ENCODE data around the gene SLC9B1. TPM values are rescaled to one million over a fixed set of nuclear protein-coding genes. Genes with fewer than 3 reads are reported as not detected.

Gene SLC9B1, protein sequence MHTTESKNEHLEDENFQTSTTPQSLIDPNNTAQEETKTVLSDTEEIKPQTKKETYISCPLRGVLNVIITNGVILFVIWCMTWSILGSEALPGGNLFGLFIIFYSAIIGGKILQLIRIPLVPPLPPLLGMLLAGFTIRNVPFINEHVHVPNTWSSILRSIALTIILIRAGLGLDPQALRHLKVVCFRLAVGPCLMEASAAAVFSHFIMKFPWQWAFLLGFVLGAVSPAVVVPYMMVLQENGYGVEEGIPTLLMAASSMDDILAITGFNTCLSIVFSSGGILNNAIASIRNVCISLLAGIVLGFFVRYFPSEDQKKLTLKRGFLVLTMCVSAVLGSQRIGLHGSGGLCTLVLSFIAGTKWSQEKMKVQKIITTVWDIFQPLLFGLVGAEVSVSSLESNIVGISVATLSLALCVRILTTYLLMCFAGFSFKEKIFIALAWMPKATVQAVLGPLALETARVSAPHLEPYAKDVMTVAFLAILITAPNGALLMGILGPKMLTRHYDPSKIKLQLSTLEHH
- total RNA-seq (2014; rRNA removed; shearing (Covaris generic)): 0.12 and 0.26 TPM in 2 replicates
- polyA plus RNA-seq (2014; cell fraction: nucleus; rRNA removed): 1.5 TPM in 1 of 2 replicates, not detected in the other

DNA sequence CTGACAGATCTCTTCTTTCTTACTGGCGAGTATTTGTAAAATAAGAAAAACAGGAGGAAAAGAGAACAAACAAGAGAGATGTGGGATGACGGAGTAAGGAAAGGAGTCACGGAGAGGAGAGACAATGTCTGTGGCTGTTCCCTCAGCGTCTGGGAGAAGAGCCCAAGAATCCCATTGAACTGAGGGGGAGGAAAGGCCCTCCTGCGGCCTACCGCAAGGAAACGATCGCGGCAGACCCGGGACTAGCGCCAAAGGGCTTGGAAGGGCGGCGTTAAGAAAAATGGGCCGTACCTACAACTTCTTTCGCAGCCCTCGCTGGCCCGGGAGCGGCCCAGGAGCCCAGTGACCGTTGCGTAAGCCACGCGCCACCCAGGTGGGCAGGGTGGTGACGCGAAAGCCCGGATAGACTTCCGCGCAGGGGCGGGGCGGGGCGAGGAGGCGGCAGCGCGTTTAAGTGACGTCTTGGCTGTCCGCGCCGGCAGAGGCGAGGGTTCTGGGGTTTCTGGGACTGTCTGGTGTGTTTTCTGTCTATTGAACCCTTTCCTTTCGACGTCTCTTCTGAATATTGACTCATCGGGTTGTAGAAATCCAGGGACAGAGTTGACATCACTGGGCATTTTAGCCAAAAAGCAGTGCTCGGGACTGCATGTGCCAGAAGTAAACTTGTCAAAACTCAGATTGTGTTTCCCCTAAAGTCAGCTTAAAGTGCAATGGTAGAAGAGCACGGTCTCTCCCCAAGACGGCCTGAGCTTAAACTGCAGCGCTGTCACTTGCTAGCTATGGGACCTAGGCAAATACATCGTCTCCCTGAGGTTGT lies at the start of gene SLC9B1:
SLC9B1 (minus strand) TSS at position 398 of the 817 bp plus-strand sequence. CDS start 27,994 bp downstream, outside the sequence.
- DNase-seq (ENCODE audit: extremely low read depth, low read depth): peak; percentile 90

DNA sequence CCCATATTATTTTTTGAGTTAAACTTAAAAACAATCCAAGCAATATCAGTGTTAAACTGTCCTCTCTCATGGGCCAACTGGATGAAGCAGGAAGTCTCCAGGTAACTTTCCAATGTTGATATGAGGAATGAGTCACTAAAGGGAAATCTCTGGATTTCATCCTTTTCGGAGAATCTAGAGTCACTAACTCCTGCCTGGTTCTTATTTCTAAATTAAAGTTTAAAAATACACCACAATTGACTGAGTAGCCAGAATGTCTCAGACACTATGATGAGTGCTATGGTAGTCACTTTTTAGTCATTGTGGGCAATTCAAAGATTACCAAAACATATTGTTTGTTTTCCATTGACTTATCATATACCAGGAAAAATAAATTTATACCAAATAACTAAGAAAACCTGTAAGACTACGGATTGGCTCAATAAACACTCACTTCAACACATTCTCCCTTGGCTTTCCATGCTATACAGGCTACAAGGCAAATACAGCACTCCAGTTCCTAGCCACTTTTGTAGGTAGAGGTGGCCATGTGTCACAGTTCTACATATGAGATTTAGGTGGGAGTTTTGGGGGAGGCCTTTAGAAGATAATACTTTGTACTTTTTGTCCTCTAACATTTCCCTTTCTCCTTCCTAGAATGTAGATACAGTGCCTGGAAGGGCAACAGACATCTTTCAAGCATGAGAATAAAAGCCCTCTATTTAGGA lies 48.5 kb upstream of the SLC9B1 start:
- DNase-seq (ENCODE audit: extremely low read depth, low read depth): no peak

DNA sequence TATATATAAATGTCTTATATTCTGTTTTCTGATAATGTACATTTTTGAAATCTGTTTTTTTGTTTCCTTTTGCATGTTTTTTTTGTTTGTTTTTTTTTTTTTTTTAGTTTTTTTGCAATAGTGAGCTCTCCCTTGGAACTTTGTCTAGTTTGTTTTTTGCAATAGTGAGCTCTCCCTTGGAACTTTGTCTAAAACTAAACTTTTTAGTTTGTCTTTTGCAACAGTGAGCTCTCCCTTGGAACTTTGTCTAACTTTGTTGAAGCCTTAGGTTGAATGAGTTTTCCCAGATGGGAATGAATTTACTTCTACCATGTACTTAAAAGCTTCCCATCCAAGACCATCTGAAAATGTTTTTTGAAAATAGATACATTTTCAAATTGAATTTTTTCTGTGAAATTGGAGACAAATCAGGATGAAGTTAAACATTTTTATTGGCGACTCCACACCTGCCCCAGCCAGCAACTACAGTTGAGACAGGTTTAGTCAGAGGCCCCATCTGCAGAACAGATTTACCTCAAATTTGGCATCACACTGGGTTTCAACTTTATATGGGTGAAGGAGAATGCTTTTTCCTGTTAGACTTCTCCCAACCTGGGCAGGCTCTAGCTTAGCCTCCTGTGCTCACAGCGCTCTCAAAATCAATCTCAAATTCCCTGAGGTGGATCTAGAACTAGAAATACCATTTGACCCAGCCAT lies 41.1 kb upstream of the SLC9B1 start:
- no peak for DNase-seq (ENCODE audit: extremely low read depth, low read depth)

DNA sequence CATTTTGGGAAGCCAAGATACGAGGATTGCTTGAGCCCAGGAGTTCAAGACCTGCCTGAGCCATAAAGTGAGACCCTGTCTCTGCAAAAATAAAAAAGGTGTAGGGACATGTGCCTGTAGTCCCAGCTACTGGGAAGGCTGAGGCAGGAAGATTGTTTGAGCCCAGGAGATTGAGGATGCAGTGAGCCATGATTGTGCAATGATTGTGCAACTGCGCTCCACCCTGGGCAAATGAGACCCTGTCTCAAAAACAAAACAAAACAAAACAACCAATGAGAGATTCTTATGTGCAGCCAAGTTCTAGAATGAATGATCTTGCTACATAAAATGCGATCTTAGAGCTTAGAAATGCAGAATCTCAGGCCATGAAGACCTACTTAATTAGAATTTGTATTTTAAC lies 34.5 kb upstream of the SLC9B1 start:
- no peak for DNase-seq (ENCODE audit: extremely low read depth, low read depth)

DNA sequence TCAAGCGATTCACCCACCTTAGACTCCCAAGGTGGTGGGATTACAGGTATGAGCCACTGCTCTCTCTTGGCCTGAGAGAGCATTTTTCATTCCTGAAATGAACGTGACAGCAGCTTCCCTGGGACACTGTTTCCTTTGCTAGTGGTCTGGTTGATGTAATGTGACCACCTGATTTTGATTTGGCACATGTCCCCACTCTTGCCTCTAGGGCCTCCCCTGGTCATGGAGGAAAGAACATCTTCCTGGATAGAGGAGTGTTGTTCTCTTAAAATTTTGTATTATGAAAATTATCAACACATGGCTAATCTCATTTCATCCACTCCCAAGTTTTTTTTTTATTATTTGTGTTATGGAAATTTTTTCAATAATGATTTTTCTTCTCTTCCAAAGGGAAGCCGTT lies 33.3 kb upstream of the SLC9B1 start:
- DNase-seq (ENCODE audit: extremely low read depth, low read depth): no peak

DNA sequence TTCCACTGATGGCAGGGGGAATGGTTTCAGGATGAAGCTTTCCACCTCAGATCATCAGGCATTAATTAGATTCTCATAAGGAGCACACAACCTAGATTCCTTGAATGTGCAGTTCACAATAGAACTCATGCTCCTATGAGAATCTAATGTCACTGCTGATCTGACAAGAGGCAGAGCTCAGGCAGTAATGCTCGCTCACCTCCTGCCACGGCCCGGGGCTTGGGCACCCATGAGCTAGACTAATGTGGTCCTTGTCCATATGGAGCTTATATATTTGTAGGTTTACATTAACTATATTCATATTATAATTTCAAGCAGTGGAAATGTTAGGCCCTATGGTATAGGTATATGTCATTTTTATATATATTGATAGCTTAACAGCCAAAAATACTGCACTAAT lies 32.6 kb upstream of the SLC9B1 start:
- no peak for DNase-seq (ENCODE audit: extremely low read depth, low read depth)

DNA sequence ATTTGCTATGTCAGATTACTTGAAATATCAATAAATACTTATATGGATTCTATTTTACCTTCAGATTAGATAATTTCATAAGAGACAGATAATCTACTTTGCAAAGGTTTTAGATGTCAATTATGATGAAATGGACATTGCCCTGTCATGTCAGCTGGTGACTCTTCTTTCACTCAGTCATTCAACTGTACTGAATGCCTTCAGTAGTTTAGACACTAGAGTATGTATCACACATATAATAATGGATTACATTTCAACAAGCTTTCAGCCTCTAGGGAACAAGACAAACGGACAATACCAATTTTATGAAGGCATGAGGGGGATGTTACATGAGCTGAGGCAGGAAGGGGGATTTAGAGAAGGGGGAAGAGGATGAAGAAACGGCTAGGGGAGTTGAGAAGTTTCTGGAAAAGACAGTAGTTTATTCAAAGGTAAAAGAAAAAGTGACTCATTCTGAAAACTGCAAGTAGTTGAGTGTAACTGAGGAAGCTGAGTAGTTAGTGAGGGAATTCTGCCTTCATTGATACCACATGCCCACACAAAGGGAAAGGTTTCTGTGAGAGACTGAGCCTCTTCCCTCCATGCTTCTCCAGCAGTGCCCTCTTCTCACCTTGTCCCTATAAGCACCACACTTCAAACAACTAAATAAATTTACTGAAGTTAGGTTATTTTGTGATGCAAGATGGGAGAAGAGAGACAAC lies 31.4 kb upstream of the SLC9B1 start:
- DNase-seq (ENCODE audit: extremely low read depth, low read depth): no peak

DNA sequence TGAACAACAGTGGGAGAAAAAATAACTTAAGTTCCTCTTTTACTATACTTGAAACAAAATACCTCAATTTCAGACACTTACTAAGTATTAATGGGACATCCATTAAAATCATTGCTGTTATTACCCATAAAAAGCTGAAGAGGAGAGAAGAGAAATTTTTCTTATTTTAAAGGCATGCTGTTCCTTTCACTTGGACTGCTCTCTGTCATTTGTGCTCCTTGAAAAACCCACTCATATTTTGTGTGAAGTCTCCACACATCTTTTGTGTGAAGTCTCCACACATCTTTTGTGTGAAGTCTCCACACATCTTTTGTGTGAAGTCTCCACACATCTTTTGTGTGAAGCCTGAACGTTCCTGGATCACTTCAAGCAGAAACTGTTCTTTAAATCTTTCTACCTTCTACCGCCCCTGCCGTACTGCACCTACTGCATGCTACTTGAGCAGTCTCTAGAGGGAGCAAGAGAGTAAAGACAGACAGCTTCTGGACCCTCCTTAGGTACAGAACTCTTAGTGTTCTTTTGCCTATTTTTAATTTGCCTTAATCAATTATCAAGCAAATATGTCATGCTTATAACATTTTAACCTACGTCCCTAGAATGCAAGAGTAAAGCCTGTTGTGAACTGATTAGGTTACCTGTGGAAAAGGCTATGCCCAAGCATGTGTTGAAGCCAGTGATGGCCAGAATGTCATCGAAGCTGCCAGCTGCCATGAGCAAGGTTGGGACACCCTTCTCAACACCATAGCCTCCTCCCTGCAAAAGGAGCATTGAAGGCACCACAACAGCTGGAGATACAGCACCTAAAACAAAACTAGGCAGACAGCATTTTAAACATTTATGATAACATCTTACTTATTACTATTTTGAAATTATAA lies 27.1 kb upstream of the SLC9B1 start:
- DNase-seq (ENCODE audit: extremely low read depth, low read depth): peak; percentile 30

DNA sequence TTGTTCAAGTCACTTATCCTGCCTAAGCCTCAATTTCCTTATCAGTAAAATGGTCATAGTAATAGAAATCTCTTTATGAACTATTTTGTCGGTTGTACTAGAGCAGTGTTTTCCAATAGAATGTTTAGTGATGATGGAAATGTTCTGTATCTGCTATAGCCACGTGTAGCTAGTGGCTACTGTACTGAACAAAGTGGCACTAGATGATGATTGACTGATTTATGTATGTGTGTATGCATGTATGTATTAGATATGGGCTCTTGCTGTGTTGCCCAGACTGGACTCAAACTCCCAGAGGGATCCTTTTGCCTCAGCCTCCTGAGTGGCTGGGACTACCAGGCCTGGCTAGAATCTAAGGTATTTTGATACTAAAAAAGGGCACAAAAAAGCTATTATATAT lies 24.7 kb upstream of the SLC9B1 start:
- DNase-seq (ENCODE audit: extremely low read depth, low read depth): no peak

DNA sequence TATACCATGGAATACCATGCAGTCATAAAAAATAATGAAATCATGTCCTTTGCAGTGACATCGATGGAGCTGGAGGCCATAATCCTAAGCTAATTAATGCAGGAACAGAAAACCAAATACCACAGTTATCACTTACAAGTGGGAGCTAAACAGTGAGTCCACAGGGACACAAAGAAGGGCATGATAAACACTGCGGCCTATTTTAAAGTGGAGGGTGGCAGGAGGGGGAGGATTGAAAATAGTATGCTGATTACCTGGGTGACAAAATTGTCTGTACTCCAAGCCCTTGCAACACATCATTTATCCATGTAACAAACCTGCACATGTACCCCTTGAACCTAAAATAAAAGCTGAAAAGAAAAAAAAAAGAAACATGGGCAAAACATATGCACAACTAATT lies 16.7 kb upstream of the SLC9B1 start:
- DNase-seq (ENCODE audit: extremely low read depth, low read depth): no peak

DNA sequence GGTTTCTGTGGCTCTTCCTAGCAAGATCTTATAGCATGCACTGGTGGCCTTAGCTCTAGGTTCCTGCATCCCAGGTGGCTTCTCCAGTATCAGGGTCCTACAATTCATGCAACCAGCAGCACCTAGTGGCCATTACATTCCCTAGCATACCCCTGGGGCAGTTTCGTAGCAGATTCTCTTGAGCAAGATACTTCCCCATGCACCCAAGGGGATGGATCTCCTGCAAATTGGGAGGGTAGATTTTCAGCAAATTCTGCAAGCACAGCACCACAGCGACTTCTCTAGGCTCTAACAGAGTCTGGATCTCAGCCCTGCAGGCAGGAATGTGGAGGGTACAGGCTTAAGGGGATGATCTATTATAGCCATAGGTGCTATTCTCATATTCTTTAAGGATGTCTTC lies 13.1 kb upstream of the SLC9B1 start:
- DNase-seq (ENCODE audit: extremely low read depth, low read depth): no peak

DNA sequence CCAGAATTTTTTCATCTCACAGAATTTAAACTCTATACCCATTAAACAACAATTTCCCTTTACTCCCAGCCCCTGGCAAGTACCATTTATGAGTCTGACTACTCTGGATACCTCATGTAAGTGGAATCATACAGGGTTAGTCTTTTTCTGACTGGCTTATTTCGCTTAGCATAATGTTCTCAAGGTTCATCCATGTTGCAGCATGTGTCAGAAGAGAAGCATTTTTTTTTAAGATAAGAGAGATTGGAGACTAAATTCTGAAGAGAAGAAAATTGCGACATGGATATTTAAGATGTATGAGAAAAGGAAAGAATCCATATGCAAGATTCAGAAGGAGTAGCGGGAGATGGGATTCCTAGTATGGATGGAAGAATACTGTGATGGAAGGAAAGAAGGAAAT lies 11.3 kb upstream of the SLC9B1 start:
- DNase-seq (ENCODE audit: extremely low read depth, low read depth): no peak

DNA sequence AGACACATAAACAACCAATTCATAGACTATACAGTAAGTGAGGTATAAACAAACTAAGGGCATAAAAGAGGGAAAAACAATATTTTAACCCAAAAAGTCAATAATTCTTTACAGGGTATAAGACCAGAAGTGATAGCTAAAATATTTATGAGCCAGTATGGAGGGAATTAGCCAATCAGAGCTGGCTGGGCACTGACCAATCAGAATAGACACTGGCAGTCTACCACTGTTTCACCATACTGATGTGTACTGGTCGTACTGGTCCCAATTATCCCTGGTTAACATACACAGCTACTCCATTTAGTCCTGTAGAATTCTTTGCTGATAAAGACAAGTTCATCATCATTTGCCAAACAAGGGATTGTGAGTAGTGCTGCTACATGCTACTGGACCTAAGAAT lies 9.8 kb upstream of the SLC9B1 start:
- no peak for DNase-seq (ENCODE audit: extremely low read depth, low read depth)

DNA sequence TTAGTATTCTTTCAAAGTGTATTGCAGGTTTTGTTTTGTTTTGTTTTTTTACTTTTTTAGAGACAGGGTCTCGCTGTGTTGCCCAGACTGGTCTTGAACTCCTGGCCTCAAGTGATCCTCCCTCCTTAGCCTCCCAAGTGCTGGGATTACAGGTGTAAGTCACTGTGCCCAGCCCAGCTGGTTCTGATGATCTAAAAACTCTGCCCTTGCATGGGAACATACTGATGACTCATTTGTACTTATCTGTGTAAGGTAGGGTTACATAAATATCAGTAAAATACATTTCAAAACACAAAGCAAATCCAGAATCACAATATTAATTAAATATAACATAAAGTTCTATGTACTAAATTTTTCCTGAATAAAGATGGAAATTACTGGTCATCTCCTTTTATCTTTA lies 7.4 kb upstream of the SLC9B1 start:
- no peak for DNase-seq (ENCODE audit: extremely low read depth, low read depth)

DNA sequence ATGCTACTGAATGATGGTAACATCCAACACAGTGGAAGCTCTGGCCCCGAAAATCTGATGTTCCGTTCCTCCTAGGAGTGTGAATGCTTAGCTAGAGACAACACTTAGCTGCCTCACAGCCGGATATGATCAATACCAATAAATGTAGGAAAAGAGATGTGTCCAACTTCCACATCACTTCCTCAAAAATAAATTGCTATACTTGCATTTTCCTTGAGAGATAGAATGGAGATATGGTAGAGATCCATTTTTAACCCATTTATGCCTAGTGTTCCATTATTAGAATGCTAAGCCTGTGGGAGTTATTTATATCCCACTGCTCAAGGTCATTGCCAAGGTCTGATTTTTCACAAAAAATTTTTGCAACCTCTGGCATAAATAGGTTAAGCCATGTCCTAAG lies 5.5 kb upstream of the SLC9B1 start:
- no peak for DNase-seq (ENCODE audit: extremely low read depth, low read depth)

DNA sequence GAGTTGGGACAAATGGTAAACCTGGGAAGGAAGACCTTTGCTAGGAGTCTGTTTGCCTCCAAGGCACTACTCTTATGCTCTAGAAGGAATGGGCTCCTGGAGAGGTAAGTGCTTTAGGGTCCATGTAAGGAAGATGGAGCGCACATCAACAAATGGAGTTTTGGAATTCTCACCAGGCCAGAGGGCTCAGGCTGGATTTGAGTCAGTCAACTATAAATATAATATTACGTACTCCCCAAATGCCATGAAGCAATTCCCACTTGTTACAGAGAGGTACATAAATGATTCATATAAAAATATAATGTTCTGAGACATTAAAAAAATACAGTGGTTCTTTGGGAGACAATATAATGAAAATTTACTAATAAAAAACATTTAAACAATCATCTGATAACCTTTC lies 1.6 kb upstream of the SLC9B1 start:
- no peak for DNase-seq (ENCODE audit: extremely low read depth, low read depth)

DNA sequence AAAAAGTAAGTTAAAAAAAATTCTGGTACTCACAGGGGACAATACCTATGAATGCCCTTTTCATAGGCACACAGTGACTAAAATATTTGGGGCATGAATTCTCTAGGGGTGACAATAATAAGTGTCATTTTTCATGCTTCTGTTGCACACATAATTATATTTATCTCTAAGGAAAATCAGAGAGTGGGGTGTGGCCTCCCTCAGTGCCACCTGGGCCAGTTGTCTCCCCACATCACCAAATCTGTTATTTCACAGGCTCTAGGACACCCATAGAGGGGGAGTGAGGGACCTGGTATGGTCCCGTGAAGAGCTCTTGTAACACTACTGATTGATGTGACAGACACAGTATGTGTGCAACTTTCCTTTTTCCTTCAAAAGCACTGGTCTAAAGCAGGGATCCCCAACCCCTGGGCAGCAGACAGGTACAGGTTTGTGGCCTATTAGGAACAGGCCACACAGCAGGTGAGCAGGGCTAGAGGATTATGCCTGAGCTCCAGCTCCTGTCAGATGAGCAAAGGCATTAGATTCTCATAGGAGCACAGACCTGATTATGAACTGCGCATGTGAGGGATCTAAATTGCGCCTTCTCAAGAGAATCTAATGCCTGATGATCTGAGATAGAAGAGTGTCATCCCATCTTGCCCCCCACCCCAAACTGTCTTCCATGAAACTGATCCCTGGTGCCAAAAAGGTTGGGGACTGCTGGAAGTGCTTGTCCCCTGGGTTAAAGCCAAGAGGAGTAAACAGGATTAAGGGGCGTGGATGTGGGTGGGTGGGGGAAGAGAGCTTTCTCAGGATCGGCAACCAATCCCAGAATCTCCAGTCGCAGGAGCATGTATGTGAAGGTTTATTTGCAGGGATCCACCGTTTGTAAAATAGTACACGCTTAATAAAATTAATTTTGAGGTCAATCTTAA lies 856 bp downstream of the SLC9B1 start:
- no peak for DNase-seq (ENCODE audit: extremely low read depth, low read depth)

DNA sequence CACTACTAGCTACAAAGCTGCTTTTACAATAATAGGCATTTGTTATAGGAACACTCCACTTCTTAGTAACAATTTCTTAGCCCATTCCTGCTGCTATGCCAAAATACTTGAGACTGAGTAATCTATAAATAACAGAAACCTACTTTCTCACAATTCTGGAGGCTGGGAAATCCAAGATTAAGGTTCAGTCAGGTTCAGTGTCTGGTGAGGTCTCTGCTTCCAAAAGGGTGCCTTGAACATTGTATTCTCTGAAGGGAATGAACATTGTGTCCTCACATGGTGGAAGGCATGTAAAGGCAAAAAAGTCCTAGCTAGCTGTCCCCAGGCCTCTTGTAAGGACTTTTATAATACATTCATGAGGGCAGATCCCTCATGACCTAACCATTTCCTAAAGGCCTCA lies 7.0 kb downstream of the SLC9B1 start:
- no peak for DNase-seq (ENCODE audit: extremely low read depth, low read depth)

All from NCI-H460 (cell line).